GM13976 (cell line): Measurements from ENCODE around the gene ERCC6L2.

Experiments
- DNase-seq: peaks from one replicate; pipeline ENCODE4 v3.0.0; 2012; ENCODE audit warnings: low spot score
- in situ Hi-C: fragments of 300-500 bp; cut with MboI; formaldehyde crosslinking; loops from one replicate; pipeline ENCODE4 v1.12.0; 2022; ENCODE audit warnings: low sequenced_read_pairs, mixed read lengths, inconsistent platforms; ENCODE audit not compliant: unreplicated experiment
- TF ChIP-seq, protein P1 (sequence below): IDR thresholded peaks from 2 replicates; pipeline ENCODE4 v1.5.1; 2012; ENCODE audit warnings: borderline replicate concordance, mild to moderate bottlenecking; ENCODE audit not compliant: insufficient read depth; ENCODE audit errors: extremely low read depth, missing control alignments, control extremely low read depth

The ERCC6L2 gene

GRCh38 chr9:95877984-95878383, 2.5 kb downstream of the ERCC6L2 start:
- no peak for DNase-seq
- TF ChIP-seq, protein P1, sequence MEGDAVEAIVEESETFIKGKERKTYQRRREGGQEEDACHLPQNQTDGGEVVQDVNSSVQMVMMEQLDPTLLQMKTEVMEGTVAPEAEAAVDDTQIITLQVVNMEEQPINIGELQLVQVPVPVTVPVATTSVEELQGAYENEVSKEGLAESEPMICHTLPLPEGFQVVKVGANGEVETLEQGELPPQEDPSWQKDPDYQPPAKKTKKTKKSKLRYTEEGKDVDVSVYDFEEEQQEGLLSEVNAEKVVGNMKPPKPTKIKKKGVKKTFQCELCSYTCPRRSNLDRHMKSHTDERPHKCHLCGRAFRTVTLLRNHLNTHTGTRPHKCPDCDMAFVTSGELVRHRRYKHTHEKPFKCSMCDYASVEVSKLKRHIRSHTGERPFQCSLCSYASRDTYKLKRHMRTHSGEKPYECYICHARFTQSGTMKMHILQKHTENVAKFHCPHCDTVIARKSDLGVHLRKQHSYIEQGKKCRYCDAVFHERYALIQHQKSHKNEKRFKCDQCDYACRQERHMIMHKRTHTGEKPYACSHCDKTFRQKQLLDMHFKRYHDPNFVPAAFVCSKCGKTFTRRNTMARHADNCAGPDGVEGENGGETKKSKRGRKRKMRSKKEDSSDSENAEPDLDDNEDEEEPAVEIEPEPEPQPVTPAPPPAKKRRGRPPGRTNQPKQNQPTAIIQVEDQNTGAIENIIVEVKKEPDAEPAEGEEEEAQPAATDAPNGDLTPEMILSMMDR = no peak
- in situ Hi-C loops = no loop called here

- in situ Hi-C loops = no loop called here
- no peak for DNase-seq
- TF ChIP-seq, protein P1 = no peak
Observed at GRCh38 chr9:95879591-95879990, 4.1 kb downstream of the ERCC6L2 start.

DNA sequence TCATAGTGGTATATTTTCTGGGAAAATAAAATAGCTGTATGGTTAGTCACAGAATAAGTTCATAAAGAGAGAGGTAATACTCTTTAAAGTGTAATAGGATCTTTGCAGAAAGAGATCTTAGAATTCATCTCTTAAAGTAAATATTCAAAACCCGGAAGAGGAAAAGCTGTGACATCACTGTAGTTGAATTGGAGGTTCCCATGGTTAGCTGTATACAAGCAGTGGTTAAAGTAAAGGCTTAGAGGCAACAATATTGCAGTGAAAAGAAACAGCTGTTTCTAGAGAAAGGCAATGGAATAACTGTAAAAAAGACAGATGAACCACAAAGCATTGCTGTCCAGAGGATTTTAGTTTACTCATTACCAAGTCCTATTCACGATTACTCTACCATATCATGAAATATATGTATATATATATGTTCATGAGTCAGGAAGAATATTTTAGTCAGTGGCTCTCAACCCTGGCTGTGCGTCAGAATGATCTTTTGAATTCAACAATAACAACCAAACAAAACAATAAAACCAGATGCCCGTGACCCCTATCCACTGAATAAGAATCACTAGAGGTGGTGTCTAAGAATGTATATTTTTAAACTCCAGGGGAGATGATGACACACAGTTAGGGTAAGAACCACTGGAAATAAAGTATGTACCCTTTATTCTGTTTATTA, 4.7 kb downstream of the ERCC6L2 start:
- TF ChIP-seq, protein P1 = no peak
- in situ Hi-C loops = no loop called here
- no peak for DNase-seq

DNA sequence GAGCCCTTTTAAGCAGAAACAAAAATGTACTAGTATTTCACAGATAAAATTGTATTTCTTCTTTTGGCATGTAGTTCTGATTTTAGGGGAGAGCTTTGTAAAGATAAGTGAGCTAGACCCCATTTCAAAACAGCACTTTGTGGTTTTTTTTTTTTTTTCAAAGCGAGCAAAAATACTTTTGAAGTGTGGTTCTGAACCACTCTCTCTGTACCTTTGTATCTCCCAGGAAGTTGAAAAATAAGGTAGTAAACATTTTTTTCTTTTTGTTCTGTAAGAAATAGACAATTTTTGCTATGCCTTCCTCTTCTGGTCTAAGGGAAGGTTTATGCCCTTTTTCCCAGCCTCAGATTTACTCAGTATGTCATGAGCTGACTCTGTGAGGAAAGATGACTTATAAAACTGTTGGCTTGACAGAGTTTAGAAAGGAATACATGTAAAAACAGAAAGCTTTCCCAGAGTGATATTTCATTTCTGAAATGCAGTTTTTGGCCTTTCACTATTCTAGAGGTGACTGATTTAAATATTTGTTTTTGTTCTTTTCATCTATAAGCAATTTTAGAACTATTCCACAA, 12.5 kb downstream of the ERCC6L2 start:
- no peak for DNase-seq
- in situ Hi-C loops = no loop called here
- TF ChIP-seq, protein P1 = no peak

GRCh38 chr9:95890594-95890993, 15.1 kb downstream of the ERCC6L2 start:
- in situ Hi-C loops = no loop called here
- no peak for DNase-seq
- TF ChIP-seq, protein P1 = no peak

DNA sequence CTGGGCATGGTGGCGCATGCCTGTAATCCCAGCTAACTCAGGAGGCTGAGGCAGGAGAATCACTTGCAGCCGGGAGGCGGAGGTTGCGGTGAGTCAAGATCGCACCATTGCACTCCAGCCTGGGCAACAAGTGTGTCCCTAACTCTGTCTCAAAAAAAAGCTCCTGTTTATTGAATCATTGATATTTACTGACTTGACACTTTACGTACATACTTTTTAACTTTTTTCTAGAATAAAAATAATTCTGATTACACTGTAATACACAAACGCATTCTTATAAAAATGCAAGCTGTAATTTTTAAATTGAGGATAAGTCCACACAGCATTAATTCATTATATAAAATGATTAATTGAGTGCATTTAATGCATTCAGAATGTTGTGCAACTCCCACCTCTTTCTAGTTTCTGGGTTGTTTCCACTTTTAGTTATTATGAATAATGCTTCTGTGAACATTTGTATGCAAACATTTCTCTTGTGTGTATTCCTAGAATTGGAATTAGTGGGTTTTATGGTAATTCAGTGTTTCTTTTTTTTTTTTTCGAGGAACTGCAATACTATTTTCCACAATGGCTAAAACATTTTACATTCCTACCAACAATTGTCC, 15.7 kb downstream of the ERCC6L2 start:
- no peak for DNase-seq

More for the DNA sequence above, 15.7 kb downstream of the ERCC6L2 start:
- in situ Hi-C loops = no loop called here
- TF ChIP-seq, protein P1 = no peak
